Stimulated activated CD8-positive, alpha-beta memory T cell treated with anti-CD3 and anti-CD28 coated beads, Interleukin-12 subunit alpha, Interleukin-12 subunit beta, amount 100 ng/mL, for 1 hour (primary cell): ENCODE data around the gene MUC20.
A peak's percentile ranks its signal among the peaks of the same experiment; 100 is the strongest.

Experiments used
- DNase-seq: peaks from one replicate; pipeline ENCODE4 v3.0.0-alpha.2; 2020; ENCODE audit warnings: low read depth

MUC20 gene

GRCh38 chr3:195755791-195756676 lies 35.3 kb downstream of the MUC20 start:
- peak; percentile 20 for DNase-seq

DNA sequence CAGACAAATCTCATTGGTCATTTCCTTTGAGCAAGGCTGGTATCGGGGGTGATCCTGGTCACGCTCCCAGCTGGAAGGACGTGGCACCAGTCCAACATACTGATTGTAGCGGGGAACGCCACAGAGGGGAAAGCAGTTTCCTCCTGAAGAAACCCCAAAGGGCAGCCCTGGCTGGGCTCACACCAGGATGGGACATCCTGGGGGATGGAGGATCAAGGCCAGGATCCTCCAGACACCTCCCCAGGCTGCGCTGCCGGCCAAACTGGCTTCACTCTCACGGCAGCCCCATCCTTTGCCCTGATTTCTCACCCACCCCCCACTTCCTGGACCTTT lies 36.6 kb downstream of the MUC20 start:
- DNase-seq = no peak

DNA sequence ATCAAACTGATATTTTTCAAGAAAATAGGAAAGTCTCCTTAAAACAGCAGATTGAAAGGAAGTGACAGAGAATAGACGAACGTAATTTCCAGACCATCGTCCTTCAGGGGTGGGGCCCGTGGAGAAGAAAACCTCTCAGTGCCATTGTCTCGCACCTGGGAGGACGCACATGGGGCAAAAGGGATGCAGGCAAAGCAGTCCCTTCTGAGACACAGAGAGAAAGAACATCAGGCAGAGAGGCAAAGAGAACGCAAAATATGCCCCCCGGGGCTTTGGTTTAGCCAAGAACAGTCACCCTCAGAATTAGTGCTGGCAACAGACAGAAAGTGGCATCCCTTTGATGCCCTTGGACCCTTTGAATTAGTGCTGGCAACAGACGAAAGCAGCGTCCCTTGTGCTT lies 37.0 kb downstream of the MUC20 start:
- no peak for DNase-seq

DNA sequence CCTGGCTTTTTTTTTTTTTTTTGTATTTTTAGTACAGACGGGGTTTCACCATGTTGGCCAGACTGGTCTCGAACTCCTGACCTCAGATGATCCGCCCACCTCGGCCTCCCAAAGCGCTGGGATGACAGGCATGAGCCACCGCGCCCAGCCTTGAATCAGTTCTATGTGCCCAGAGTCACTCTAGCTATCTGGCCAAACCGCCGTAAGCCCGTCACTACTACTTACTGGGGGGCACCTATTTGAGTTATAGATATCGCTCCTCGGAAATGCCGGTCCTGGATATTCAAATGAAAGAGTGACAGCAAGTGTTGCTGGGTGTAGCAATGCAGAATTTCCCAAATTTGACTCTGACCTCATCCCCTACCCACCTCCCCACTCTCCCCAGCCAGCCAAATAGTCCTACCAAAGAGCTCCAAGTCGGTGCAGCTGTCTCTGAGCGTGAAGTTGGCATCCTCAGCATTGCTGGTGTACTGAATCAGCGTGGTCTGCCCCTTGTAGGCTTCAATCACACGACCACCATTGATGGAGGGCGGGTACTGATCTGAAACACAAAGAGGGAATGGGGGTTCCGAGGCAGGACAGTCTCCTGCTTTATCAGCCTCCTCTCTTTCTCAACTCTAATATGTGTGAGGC lies 38.1 kb downstream of the MUC20 start:
- DNase-seq = no peak

DNA sequence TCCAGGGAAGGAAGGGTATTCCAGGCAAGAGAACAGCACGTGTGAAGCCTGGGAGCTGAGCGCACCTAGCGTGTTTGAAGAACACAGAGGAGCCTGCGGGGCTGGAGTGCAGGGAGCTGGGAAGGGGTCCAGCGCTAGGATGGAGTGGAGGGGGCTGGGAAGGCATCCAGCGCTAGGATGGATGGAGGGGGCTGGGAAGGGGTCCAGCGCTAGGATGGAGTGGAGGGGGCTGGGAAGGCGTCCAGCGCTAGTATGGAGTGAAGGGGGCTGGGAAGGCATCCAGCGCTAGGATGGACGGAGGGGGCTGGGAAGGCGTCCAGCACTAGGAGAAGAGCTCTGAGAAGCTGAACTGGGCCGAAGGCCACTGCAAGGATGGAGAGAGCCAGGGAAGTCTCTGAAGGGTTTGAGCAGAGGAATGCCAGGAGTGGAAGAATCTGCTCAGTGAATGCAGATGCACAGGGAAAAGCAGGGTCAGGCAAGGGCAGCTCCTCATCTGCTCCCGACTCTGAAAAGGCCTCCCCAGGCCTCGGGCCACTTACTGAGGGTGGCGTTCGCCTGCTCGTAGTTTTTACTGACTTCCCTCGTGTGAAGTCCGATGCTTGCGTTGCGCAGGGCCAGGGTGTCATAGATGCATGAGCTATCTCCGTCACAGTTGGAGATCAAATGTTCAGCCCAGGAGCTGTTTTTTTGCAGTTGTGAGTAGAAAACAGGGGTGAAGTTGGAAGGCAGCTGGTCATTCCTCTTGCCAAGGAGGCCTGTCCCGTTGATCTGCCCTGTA lies 39.8 kb downstream of the MUC20 start:
- DNase-seq = no peak

- DNase-seq = no peak
These were observed 40.4 kb downstream of the MUC20 start for GRCh38 chr3:195761123-195761566.

DNA sequence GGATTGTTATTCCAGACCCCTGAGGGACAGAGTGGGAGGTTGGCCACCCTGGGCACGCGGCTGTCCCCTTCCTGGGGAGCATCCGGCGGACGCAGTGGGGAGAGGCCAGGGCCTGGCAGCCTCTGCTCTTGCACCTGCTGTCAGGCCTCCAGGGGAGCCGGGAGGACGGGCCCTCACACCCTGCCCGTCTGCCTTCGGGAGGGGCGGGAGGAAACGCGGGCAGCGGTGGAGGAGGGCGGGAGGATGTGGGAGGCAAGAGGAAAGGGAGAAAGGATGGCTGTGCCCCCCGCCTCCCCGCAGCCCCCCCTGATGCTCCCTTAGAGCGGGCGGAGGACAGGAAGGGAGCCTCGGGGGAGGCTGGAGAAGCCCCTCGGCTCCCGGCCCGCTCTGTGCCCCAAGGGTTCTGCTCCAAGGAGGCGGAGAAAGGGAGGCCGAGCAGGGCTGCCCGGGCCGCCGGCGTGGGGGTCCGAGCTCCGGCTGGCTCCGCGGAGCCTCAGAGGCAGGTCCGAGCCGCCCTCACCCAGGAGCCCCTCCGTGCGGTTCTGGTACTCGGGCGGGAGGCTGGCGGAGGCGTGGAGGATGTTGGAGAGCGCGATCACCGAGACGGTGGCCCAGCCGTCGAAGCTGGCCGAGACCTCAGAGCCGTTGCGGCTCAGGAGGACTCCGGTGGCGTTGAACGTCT lies 40.9 kb downstream of the MUC20 start:
- no peak for DNase-seq

DNA sequence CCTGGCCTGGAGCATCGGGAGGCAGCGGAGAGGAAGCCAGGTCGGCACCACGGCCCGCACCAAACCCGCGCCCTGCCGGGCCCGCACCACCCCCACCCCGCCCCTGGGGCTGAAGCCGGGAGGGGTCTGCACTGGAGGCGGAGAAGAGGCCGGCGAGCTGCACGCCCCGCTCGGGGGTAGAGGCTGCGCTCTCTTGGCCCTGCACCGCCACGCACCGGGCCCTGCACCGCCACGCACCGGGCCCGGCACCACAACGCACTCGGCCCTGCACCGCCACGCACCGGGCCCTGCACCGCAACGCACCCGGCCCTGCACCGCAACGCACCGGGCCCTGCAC lies 41.4 kb downstream of the MUC20 start:
- no peak for DNase-seq

- DNase-seq = no peak
These were observed 41.8 kb downstream of the MUC20 start for GRCh38 chr3:195762611-195763010.

- DNase-seq = no peak
These were observed 42.5 kb downstream of the MUC20 start for GRCh38 chr3:195763076-195763830.

GRCh38 chr3:195763843-195764825 lies 43.4 kb downstream of the MUC20 start:
- no peak for DNase-seq

GRCh38 chr3:195764961-195765706 lies 44.4 kb downstream of the MUC20 start:
- DNase-seq = no peak

- no peak for DNase-seq
These were observed 45.9 kb downstream of the MUC20 start for GRCh38 chr3:195766671-195767070.

GRCh38 chr3:195767792-195768191 lies 47.0 kb downstream of the MUC20 start:
- no peak for DNase-seq

- DNase-seq = no peak
These were observed 47.6 kb downstream of the MUC20 start for GRCh38 chr3:195768414-195768813.

DNA sequence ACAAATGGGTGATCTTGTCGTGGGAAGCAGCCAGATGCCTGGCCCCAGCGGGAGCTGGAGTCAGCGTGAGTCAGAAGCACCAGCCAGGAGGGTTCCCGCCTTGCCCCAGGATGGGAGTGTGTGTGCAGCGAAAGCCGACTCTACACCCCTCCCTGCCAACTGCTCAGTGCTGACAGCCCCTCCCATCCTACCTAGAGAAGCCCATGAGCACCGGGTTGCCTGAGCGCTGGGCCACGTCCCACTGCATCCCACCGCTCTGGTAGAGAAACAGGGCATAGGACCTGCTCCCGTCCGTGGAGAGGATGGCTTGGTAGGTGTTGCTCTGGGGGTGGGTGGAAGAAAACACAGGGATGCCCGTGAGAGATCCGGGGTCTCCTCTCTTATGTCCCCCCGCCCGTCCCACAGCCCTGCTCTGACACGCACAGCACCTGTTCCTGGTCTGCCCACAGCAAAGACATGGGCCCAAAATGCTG lies 48.1 kb downstream of the MUC20 start:
- DNase-seq = no peak

GRCh38 chr3:195769551-195769950 lies 48.8 kb downstream of the MUC20 start:
- DNase-seq = no peak

DNA sequence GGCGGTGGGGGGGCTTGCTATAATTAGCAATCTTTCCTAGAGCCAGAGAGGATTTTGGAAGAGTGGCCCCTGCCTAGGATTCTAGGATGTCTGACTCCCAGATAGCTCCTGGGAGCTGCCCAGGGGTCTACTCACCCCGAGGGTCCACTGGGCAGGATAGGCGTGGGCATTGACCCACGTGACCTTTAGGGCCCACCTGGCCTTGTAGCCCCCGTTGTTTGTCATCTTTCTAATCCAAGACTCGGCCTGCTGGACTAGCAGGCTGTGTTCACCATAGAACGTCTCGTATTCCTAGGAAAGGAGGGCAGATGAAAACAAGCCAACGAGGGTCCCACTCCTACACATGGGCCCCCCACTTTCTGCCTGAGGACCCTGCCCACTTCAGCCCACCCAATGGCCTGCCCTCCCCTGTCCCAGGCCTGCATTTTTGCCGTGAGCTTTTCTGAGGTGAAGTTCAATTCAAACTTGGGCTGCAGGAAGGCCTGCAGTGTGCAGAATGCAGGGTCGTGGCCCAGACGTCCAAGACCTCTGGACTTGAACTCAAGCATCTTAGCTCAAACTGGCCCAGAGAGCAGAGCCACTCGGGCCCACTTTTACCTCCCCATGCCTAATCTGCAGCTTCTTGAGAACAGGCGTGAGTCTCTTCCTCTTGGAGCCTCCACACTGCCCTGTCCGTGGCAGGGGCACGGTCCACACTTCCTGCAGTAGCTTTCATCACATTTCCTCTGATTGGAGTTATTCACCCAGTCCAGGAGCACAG lies 49.5 kb downstream of the MUC20 start:
- DNase-seq = no peak
